Stimulated activated memory B cell treated with anti-CD40 and anti-IgM and Interleukin-4, amounts not matched to agents 10 μg/mL and 1 μg/mL and 100 μg/mL, for 72 hours (primary cell): Measurements from ENCODE around the gene ADGRF3.
"Not testable (repeated sequence)": the region's sequence is repeated elsewhere in the genome, so short reads cannot be mapped to it uniquely, and the experiment has no call there.

Source experiments
- ATAC-seq: fragments of 150-1000 bp; cut with Tn5 transposase; 2 replicates; pipeline ENCODE4 v1.10.0; 2021
- H3K27ac Mint-ChIP-seq: one replicate; pipeline ENCODE4 v1.8.0; 2022; ENCODE audit warnings: mild to moderate bottlenecking, mixed read lengths
- H3K27me3 Mint-ChIP-seq: one replicate; pipeline ENCODE4 v1.8.0; 2022; ENCODE audit warnings: mixed read lengths
- H3K36me3 Mint-ChIP-seq: one replicate; pipeline ENCODE4 v1.8.0; 2022; ENCODE audit warnings: mixed read lengths
- H3K4me1 Mint-ChIP-seq: one replicate; pipeline ENCODE4 v1.8.0; 2022; ENCODE audit warnings: mixed read lengths
- H3K4me3 Mint-ChIP-seq: one replicate; pipeline ENCODE4 v1.8.0; 2022; ENCODE audit warnings: mild to moderate bottlenecking, moderate library complexity, mixed read lengths
- H3K9me3 Mint-ChIP-seq: one replicate; pipeline ENCODE4 v1.8.0; 2022; ENCODE audit warnings: mixed read lengths

The ADGRF3 gene, protein sequence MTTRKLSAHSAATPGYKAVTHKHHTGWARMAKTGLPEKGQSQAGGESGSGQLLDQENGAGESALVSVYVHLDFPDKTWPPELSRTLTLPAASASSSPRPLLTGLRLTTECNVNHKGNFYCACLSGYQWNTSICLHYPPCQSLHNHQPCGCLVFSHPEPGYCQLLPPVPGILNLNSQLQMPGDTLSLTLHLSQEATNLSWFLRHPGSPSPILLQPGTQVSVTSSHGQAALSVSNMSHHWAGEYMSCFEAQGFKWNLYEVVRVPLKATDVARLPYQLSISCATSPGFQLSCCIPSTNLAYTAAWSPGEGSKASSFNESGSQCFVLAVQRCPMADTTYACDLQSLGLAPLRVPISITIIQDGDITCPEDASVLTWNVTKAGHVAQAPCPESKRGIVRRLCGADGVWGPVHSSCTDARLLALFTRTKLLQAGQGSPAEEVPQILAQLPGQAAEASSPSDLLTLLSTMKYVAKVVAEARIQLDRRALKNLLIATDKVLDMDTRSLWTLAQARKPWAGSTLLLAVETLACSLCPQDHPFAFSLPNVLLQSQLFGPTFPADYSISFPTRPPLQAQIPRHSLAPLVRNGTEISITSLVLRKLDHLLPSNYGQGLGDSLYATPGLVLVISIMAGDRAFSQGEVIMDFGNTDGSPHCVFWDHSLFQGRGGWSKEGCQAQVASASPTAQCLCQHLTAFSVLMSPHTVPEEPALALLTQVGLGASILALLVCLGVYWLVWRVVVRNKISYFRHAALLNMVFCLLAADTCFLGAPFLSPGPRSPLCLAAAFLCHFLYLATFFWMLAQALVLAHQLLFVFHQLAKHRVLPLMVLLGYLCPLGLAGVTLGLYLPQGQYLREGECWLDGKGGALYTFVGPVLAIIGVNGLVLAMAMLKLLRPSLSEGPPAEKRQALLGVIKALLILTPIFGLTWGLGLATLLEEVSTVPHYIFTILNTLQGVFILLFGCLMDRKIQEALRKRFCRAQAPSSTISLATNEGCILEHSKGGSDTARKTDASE

GRCh38 chr2:26346454-26347053 lies at the start of gene ADGRF3:
ADGRF3 (minus strand) TSS chr2:26346789; CDS start chr2:26346234, 555 bp downstream.
- no peaks in the 10 kb centered on the region for H3K9me3 Mint-ChIP-seq
- ATAC-seq, result peak; percentile 14
- peaks cover 11% of the 10 kb centered on the region for H3K36me3 Mint-ChIP-seq
- no peaks in the 10 kb centered on the region for H3K27me3 Mint-ChIP-seq
- peaks cover 38% of the 10 kb centered on the region for H3K4me1 Mint-ChIP-seq
- peak within 1 kb of the TSS; percentile 99 for H3K4me3 Mint-ChIP-seq
- H3K27ac Mint-ChIP-seq, result peak within 1 kb of the TSS; percentile 95

DNA sequence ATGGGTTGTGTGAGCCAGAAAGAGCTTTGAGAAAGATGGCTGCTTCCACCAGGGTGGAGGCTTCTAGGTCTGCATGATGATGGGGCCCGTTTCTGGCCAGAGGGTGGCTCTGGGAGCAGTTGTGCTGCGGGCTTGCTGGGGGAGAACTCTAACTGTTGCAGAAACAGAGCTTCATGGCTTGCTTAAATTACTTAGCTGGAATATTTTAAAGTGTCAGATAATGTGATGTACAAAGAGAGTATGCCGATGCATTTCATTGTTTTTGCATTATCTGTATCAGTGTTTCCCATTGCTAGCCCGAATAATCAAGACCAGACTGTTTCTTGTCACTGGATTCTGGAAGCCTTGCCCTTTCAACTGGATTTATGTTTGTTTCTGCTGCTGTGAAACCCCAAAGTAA lies 48.8 kb upstream of the ADGRF3 start:
- Mint-ChIP-seq H3K27me3 (no peaks in the 10 kb centered on the region), H3K27ac (no peak overlapping the region), H3K36me3 (peaks cover under 1% of the 10 kb centered on the region), H3K9me3 (no peaks in the 10 kb centered on the region), H3K4me3 (no peak overlapping the region), H3K4me1 (no peaks in the 10 kb centered on the region)
- no peak for ATAC-seq

GRCh38 chr2:26394694-26395093 lies 48.1 kb upstream of the ADGRF3 start:
- Mint-ChIP-seq H3K27ac (no peak overlapping the region), H3K9me3 (no peaks in the 10 kb centered on the region), H3K4me1 (no peaks in the 10 kb centered on the region), H3K4me3 (no peak overlapping the region), H3K36me3 (peaks cover 8% of the 10 kb centered on the region), H3K27me3 (no peaks in the 10 kb centered on the region)
- no peak for ATAC-seq

DNA sequence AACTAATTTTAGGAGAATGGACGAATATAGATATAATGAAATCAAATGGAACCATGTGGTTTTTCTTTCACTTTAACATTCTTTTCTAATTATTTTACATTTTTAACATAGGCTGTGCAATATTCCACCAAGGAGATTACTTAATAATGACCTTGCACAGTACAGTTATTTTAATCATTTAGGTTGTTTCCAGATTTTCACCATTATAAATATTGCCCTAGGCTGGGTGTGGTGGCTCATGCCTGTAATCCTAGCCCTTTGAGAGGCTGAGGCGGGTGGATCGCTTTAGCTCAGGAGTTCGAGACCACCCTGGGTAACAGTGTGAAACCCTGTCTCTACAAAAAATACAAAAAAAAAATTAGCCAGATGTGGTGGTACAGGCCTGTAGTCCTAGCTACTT lies 40.6 kb upstream of the ADGRF3 start:
- Mint-ChIP-seq H3K4me3 (no peak overlapping the region), H3K9me3 (no peaks in the 10 kb centered on the region), H3K27me3 (no peaks in the 10 kb centered on the region), H3K4me1 (peaks cover 6% of the 10 kb centered on the region), H3K27ac (no peak overlapping the region), H3K36me3 (peaks cover 29% of the 10 kb centered on the region)
- ATAC-seq, result no peak

DNA sequence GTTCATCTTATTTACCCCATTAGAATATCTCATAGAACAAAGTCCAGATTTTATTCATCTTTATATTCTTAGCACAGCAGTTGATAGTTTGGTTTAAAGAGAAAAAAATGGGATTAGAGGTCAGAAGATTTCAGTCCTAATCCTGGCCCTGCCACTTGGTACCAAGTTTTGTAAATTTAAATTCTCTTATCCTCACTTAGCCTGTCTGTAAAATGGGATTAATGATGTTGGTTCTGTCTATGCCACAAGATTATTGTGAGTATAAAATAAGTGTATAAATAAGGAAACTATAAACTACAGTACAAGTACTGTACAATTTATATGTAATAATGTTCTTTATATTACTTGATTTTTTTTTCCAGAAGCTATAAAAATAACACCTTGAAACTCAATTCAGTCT lies 38.0 kb upstream of the ADGRF3 start:
- no peak for ATAC-seq
- Mint-ChIP-seq H3K9me3 (no peaks in the 10 kb centered on the region), H3K27ac (no peak overlapping the region), H3K27me3 (no peaks in the 10 kb centered on the region), H3K4me3 (no peak overlapping the region), H3K36me3 (peaks cover 33% of the 10 kb centered on the region), H3K4me1 (peaks cover 10% of the 10 kb centered on the region)

- Mint-ChIP-seq H3K27ac (no peak overlapping the region), H3K4me1 (peaks cover 10% of the 10 kb centered on the region), H3K36me3 (peaks cover 33% of the 10 kb centered on the region), H3K4me3 (no peak overlapping the region), H3K9me3 (no peaks in the 10 kb centered on the region), H3K27me3 (no peaks in the 10 kb centered on the region)
- no peak for ATAC-seq
Measured at GRCh38 chr2:26384183-26384582, 37.6 kb upstream of the ADGRF3 start.

GRCh38 chr2:26382564-26382963 lies 36.0 kb upstream of the ADGRF3 start:
- H3K4me1 Mint-ChIP-seq, result peaks cover 15% of the 10 kb centered on the region
- no peak overlapping the region for H3K27ac Mint-ChIP-seq
- no peaks in the 10 kb centered on the region for H3K27me3 Mint-ChIP-seq
- peaks cover 47% of the 10 kb centered on the region for H3K36me3 Mint-ChIP-seq
- no peak for ATAC-seq
- H3K4me3 Mint-ChIP-seq, result no peak overlapping the region
- no peaks in the 10 kb centered on the region for H3K9me3 Mint-ChIP-seq

GRCh38 chr2:26380281-26380680 lies 33.7 kb upstream of the ADGRF3 start:
- Mint-ChIP-seq H3K27me3 (no peaks in the 10 kb centered on the region), H3K36me3 (peaks cover 53% of the 10 kb centered on the region), H3K4me1 (peaks cover 15% of the 10 kb centered on the region), H3K4me3 (no peak overlapping the region), H3K9me3 (no peaks in the 10 kb centered on the region), H3K27ac (no peak overlapping the region)
- no peak for ATAC-seq

DNA sequence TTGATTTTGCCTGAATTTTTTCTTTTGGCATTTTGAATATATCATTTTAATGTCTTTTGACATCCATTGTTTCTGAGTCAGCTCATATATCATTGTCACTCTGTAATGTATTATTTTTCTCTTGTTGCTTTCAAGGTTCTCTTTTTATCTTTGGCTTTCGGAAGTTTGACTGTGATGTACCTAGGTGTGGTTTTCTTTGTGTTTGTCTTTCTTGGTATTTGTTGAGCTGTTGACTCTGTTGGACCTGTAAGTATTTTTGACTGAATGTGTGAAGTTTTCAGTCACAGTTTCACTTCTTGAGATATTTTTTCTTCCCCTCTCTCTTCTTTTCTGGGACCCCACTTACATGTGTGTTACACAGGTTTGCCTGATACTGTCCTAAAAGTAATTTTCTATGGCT lies 30.2 kb upstream of the ADGRF3 start:
- no peaks in the 10 kb centered on the region for H3K27me3 Mint-ChIP-seq
- peaks cover 5% of the 10 kb centered on the region for H3K4me1 Mint-ChIP-seq
- H3K9me3 Mint-ChIP-seq, result no peaks in the 10 kb centered on the region
- H3K4me3 Mint-ChIP-seq, result no peak overlapping the region
- H3K36me3 Mint-ChIP-seq, result peaks cover 67% of the 10 kb centered on the region
- no peak for ATAC-seq
- H3K27ac Mint-ChIP-seq, result no peak overlapping the region

DNA sequence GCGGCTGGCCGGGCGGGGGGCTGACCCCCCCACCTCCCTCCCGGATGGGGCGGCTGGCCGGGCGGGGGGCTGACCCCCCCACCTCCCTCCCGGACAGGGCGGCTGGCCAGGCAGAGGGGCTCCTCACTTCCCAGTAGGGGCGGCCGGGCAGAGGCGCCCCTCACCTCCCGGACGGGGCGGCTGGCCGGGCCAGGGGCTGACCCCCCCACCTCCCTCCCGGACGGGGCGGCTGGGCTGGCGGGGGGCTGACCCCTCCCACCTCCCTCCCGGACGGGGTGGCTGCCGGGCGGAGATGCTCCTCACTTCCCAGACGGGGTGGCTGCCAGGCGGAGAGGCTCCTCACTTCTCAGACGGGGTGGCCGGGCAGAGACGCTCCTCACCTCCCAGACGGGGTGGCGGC lies 24.3 kb upstream of the ADGRF3 start:
- ATAC-seq, H3K27ac Mint-ChIP-seq, H3K4me1 Mint-ChIP-seq, H3K4me3 Mint-ChIP-seq, H3K27me3 Mint-ChIP-seq, H3K9me3 Mint-ChIP-seq: not testable (repeated sequence)
- H3K36me3 Mint-ChIP-seq, result peaks cover 63% of the 10 kb centered on the region

DNA sequence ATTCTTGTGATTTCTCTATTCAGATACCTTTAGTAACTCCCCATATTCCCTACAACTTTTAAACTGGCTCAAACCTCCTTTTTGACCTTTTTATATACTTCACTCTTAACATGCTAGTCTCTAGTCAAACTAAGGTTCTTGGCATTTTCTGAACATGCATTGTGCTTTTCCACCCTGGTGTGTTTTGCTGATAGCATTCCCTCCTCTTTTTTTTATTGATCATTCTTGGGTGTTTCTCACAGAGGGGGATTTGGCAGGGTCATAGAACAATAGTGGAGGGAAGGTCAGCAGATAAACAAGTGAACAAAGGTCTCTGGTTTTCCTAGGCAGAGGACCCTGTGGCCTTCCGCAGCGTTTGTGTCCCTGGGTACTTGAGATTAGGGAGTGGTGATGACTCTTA lies 23.1 kb upstream of the ADGRF3 start:
- peaks cover 58% of the 10 kb centered on the region for H3K36me3 Mint-ChIP-seq
- not testable (repeated sequence) for H3K9me3 Mint-ChIP-seq

GRCh38 chr2:26366957-26367356 lies 20.4 kb upstream of the ADGRF3 start:
- Mint-ChIP-seq H3K27me3 (no peaks in the 10 kb centered on the region), H3K9me3 (no peaks in the 10 kb centered on the region), H3K4me3 (no peak overlapping the region), H3K36me3 (peaks cover 36% of the 10 kb centered on the region), H3K27ac (no peak overlapping the region), H3K4me1 (no peaks in the 10 kb centered on the region)
- ATAC-seq, result no peak

More for the DNA sequence above, 23.1 kb upstream of the ADGRF3 start:
- not testable (repeated sequence) for H3K4me3 Mint-ChIP-seq, ATAC-seq, H3K27ac Mint-ChIP-seq, H3K27me3 Mint-ChIP-seq, H3K4me1 Mint-ChIP-seq

- H3K27ac Mint-ChIP-seq, result no peak overlapping the region
- no peaks in the 10 kb centered on the region for H3K9me3 Mint-ChIP-seq
- H3K4me3 Mint-ChIP-seq, result no peak overlapping the region
- peaks cover 10% of the 10 kb centered on the region for H3K4me1 Mint-ChIP-seq
- ATAC-seq, result no peak
- peaks cover 26% of the 10 kb centered on the region for H3K36me3 Mint-ChIP-seq
- H3K27me3 Mint-ChIP-seq, result no peaks in the 10 kb centered on the region
Measured at GRCh38 chr2:26364669-26365068, 18.1 kb upstream of the ADGRF3 start.

DNA sequence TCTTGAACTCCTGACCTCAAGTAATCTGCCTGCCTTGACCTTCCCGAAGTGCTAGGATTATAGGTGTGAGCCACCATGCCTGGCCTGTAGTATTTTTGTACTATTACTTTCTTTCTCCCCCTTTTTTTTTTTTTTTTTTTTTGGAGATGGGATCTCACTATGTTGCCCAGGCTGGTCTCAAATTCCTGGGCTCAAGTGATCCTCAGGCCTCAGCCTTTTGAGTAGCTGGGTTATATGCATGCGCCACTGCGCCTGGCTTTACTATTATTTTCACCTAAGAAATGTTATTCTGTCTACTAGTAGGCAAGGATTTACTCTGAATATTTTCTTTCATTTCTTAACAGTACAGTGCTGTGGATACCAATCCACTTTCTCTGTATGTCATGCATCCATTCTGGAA lies 17.4 kb upstream of the ADGRF3 start:
- no peaks in the 10 kb centered on the region for H3K9me3 Mint-ChIP-seq

DNA sequence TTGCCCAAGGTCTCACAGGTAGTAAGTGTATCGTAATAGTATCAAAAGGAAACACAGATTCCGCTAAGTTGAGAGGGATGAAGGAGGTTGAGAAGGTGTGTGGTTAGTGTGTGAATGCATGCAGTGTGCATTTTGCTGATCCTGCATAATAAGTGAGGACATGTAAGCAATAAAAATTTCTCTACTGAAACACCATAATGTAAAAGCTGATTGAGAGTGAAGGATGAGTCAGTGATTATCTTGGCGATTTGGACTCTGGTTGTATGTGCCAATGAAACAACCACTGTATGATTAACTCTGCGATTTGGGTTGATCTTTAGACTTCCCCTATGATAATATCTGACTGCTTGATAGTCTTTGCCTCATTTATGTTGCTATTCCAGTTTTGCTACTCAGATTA lies 16.7 kb upstream of the ADGRF3 start:
- H3K27me3 Mint-ChIP-seq, result no peaks in the 10 kb centered on the region
- H3K27ac Mint-ChIP-seq, result no peak overlapping the region
- ATAC-seq, result no peak
- H3K9me3 Mint-ChIP-seq, result no peaks in the 10 kb centered on the region
- H3K36me3 Mint-ChIP-seq, result peaks cover 13% of the 10 kb centered on the region
- peaks cover 22% of the 10 kb centered on the region for H3K4me1 Mint-ChIP-seq
- no peak overlapping the region for H3K4me3 Mint-ChIP-seq

More for the DNA sequence above, 17.4 kb upstream of the ADGRF3 start:
- Mint-ChIP-seq H3K36me3 (peaks cover 19% of the 10 kb centered on the region), H3K27ac (no peak overlapping the region), H3K4me3 (no peak overlapping the region), H3K27me3 (no peaks in the 10 kb centered on the region), H3K4me1 (peaks cover 17% of the 10 kb centered on the region)
- ATAC-seq, result no peak
